ENCODE data around the gene MIGA1. TPM values are rescaled to one million over a fixed set of nuclear protein-coding genes. Genes with fewer than 3 reads are reported as not detected.
"Not testable (repeated sequence)": the region's sequence is repeated elsewhere in the genome, so short reads cannot be mapped to it uniquely, and the experiment has no call there.

The MIGA1 gene, protein sequence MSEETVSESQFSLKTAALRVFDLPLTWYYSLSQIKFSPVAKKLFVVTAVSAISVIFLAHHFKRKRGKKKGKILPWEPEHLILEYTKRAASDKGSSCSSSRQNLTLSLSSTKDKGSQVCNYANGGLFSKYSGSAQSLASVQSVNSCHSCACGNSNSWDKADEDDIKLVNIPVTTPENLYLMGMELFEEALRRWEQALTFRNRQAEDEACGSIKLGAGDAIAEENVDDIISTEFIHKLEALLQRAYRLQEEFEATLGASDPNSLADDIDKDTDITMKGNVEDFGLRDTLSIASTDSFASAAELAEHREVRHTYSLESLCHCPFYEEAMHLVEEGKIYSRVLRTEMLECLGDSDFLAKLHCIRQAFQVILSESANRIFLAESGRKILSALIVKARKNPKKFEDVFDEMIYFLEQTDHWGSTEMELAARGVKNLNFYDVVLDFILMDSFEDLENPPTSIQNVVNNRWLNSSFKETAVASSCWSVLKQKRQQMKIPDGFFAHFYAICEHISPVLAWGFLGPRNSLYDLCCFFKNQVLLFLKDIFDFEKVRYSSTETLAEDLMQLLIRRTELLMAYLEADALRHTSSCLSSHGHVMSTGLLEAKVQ
- total RNA-seq (10 to 100 TPM; 10.2 to 11.7 TPM), polyA plus RNA-seq (6.9 TPM)

DNA sequence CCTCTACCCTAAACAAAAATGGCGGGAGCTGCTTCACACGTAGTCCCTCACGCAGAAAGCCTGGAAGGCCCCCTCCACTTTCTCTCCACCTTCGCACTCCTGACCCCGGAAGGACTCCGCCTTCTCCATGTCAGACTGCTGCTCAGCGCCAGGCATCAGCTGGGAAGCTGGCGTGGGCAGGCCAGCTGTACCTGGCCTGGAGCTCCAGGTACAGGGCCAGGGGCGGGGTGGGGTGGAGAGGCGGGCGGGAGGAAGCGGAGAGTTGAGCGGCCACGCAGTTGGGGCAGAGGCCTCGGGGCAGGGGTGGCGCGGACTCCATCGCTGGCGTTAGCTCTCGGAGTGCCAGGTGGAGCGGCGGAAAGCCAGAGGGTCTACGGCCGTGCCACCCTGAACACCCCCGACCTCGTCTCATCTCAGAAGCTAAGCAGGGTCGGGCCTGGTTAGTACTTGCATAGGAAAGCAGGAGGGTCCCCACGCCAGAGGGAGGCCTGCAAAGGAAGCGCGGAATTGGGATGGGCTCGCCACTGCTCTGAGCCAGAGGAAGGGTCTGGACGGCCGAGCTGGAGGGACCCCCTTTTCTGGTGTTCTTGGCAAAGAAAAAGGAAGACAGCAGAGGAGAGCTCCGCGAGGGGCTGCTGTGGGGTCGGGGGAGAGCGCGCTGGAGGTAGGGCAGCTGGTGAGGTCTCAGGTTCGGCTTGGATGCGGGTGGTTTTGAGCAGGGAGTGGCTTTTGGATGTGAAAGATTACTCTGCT lies at the start of gene MIGA1:
MIGA1 (plus strand) TSS at position 121 of the 753 bp plus-strand sequence. CDS start 3,604 bp downstream, outside the sequence.
- Histone ChIP-seq H3K27ac (ENCODE audit: low read depth, low read length) (peak within 1 kb of the TSS; percentile 73), H3K27me3 (ENCODE audit: insufficient read depth, low read length, poor library complexity, severe bottlenecking) (no peaks in the 10 kb centered on the region), H3K9me3 (ENCODE audit: low read length) (no peaks in the 10 kb centered on the region), H3K4me1 (ENCODE audit: insufficient read depth, low read length) (peaks cover 32% of the 10 kb centered on the region), H3K36me3 (ENCODE audit: insufficient read depth, low read length) (peaks cover 8% of the 10 kb centered on the region), H3K4me3 (ENCODE audit: low read length) (peak within 1 kb of the TSS; percentile 81)
- peak; percentile 77 to 92 (median 85) for DNase-seq
- H3K27ac Mint-ChIP-seq: peak within 1 kb of the TSS; percentile 81 to 96 (median 90)
- H3K4me1 Mint-ChIP-seq: peaks cover 38 to 53% (median 49%) of the 10 kb centered on the region in 3 donors
- CTCF ChIA-PET: interaction anchor here (1.0 to 1.2 kb wide), 3 partner anchors 20 to 48 kb away, joined by 4 read pairs; partner anchors contain the start of gene USP33
- peaks cover 4 to 22% (median 7%) of the 10 kb centered on the region in 3 donors for H3K36me3 Mint-ChIP-seq
- H3K9me3 Mint-ChIP-seq: no peaks in the 10 kb centered on the region
- H3K27me3 Mint-ChIP-seq: no peaks in the 10 kb centered on the region
- POLR2A ChIA-PET: interaction anchor here (0.5 to 1.8 kb wide), 6 partner anchors 20 to 200 kb away, joined by 3 to 19 read pairs (median 8); partner anchors contain the start of genes FUBP1, USP33 and ZZZ3
- H3K4me3 Mint-ChIP-seq: peak within 1 kb of the TSS; percentile 90 to 96 (median 94)

DNA sequence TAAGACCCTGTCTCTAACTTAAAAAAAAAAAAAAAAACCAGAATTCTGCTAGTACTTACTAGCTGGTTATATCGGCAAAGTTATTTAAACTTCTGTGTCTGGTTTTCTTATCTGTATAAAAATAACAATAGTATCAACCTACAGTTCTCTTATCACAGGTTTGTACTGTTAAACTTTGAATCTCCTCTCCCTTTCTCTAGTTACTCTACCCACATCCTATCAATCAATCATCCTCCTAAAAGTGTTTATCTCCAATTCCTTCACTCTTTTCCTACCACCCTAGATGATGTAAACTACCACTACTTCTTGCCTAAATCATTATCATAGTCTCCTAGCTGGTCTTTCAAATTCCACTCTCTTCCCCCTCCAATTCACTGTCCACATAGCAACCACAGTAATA lies 47.4 kb upstream of the MIGA1 start:
- Mint-ChIP-seq H3K4me3 (no peak overlapping the region), H3K36me3 (peaks cover 0 to 67% (median 11%) of the 10 kb centered on the region in 3 donors), H3K27me3 (no peaks in the 10 kb centered on the region), H3K9me3 (no peaks in the 10 kb centered on the region), H3K4me1 (peaks cover 0 to 2% (median 0%) of the 10 kb centered on the region in 3 donors), H3K27ac (peak overlapping the region in 3 of 8 donors; percentile 50 to 95 (median 59))
- Histone ChIP-seq H3K27me3 (ENCODE audit: insufficient read depth, low read length, poor library complexity, severe bottlenecking) (no peaks in the 10 kb centered on the region), H3K4me1 (ENCODE audit: insufficient read depth, low read length) (no peaks in the 10 kb centered on the region), H3K27ac (ENCODE audit: low read depth, low read length) (no peak overlapping the region), H3K4me3 (ENCODE audit: low read length) (no peak overlapping the region), H3K36me3 (ENCODE audit: insufficient read depth, low read length) (peaks cover 27% of the 10 kb centered on the region), H3K9me3 (ENCODE audit: low read length) (no peaks in the 10 kb centered on the region)
- ChIA-PET CTCF (no interaction called here), POLR2A (no interaction called here)
- no peak for DNase-seq

DNA sequence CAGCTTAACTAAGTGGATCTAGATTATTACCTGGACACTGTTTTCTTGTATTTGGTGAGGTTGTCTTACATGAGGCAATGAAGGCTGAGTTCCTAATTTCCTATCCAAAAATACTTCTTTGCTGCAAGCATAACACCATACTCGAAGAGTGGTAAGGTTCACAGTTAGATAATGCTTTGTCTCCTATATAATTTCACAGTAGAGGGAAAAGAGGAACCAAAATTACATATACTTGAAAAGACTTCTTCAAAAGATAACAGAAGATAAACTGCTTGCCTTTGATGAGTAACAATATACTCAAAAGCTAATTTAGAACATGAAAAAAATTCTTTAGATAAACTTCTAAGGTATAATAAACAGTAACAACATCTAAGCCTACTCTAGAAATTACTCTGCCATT lies 40.2 kb upstream of the MIGA1 start:
- peaks cover 10 to 20% (median 14%) of the 10 kb centered on the region in 3 donors for H3K4me1 Mint-ChIP-seq
- no peaks in the 10 kb centered on the region for H3K27me3 Mint-ChIP-seq
- ChIA-PET CTCF (interaction anchor here (0.6 to 1.3 kb wide), 2 partner anchors 15 to 56 kb away, joined by 3 read pairs; partner anchors contain the start of gene ZZZ3), POLR2A (no interaction called here)
- Histone ChIP-seq H3K9me3 (ENCODE audit: low read length) (no peaks in the 10 kb centered on the region), H3K27me3 (ENCODE audit: insufficient read depth, low read length, poor library complexity, severe bottlenecking) (no peaks in the 10 kb centered on the region), H3K4me1 (ENCODE audit: insufficient read depth, low read length) (peaks cover 4% of the 10 kb centered on the region), H3K36me3 (ENCODE audit: insufficient read depth, low read length) (peaks cover 6% of the 10 kb centered on the region), H3K27ac (ENCODE audit: low read depth, low read length) (no peak overlapping the region), H3K4me3 (ENCODE audit: low read length) (no peak overlapping the region)
- H3K9me3 Mint-ChIP-seq: no peaks in the 10 kb centered on the region
- peaks cover 0 to 55% (median 11%) of the 10 kb centered on the region in 3 donors for H3K36me3 Mint-ChIP-seq
- DNase-seq: no peak
- H3K27ac Mint-ChIP-seq: peak overlapping the region in 1 of 8 donors; percentile 88
- H3K4me3 Mint-ChIP-seq: no peak overlapping the region

DNA sequence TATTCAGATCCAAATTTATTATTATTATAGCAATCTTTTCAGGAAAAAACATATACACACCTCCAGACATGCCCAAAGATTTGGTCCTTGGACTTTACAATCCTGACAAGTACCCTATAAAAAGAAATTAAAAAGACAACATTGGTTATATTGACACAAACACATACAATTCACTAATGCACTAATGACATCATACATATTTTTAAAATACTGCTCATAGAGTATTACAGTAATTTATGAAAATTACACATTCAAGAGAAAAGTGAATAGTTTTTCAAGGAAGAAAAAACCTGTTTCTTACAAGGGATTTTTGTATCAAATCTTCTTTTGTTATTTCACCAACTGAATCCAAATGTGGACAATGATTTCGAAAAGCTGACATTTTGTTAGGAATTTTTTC lies 38.1 kb upstream of the MIGA1 start:
- CTCF ChIA-PET: no interaction called here
- POLR2A ChIA-PET: no interaction called here
- no peaks in the 10 kb centered on the region for H3K9me3 ChIP-seq (ENCODE audit: low read length)

DNA sequence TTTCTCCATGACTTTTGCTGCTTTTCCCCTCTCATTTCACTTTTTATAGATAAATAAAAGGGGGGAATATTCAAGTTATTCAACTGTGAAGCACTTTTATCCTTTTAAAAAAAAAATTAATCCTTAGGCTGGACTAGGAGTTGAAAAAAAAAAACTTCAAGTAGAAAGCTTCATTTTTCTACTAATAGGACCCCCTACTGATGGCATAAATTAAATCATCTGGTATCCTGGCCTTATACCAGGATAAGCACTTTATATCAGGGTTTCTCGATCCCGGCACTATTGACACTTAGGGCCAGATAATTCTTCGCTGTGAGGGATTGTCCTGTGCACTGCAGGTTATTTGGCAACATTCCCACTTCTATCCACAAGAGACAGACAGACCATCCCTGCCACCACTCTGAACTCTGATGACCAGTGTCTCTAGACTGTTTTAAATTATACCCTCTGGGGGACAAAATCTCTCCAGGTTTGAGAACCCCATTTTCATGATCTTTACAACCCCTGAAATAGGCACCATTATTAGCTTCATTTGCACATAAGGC lies 37.4 kb upstream of the MIGA1 start:
- Histone ChIP-seq H3K27me3 (ENCODE audit: insufficient read depth, low read length, poor library complexity, severe bottlenecking) (no peaks in the 10 kb centered on the region), H3K27ac (ENCODE audit: low read depth, low read length) (no peak overlapping the region), H3K36me3 (ENCODE audit: insufficient read depth, low read length) (no peaks in the 10 kb centered on the region), H3K9me3 (ENCODE audit: low read length) (no peaks in the 10 kb centered on the region), H3K4me1 (ENCODE audit: insufficient read depth, low read length) (peaks cover 4% of the 10 kb centered on the region), H3K4me3 (ENCODE audit: low read length) (no peak overlapping the region)
- H3K27ac Mint-ChIP-seq: peak overlapping the region in 4 of 8 donors; percentile 29 to 79 (median 60)
- CTCF ChIA-PET: no interaction called here
- H3K9me3 Mint-ChIP-seq: no peaks in the 10 kb centered on the region
- H3K4me3 Mint-ChIP-seq: no peak overlapping the region
- DNase-seq: no peak
- no peaks in the 10 kb centered on the region for H3K27me3 Mint-ChIP-seq
- POLR2A ChIA-PET: no interaction called here
- peaks cover 31 to 48% (median 43%) of the 10 kb centered on the region in 3 donors for H3K4me1 Mint-ChIP-seq
- peaks cover 0 to 55% (median 10%) of the 10 kb centered on the region in 3 donors for H3K36me3 Mint-ChIP-seq

More for the DNA sequence above, 38.1 kb upstream of the MIGA1 start:
- H3K9me3 Mint-ChIP-seq: no peaks in the 10 kb centered on the region
- H3K27me3 ChIP-seq (ENCODE audit: insufficient read depth, low read length, poor library complexity, severe bottlenecking): no peaks in the 10 kb centered on the region
- H3K36me3 ChIP-seq (ENCODE audit: insufficient read depth, low read length): no peaks in the 10 kb centered on the region
- H3K27ac ChIP-seq (ENCODE audit: low read depth, low read length): no peak overlapping the region
- H3K4me3 Mint-ChIP-seq: no peak overlapping the region
- peaks cover 0 to 59% (median 10%) of the 10 kb centered on the region in 3 donors for H3K36me3 Mint-ChIP-seq
- peaks cover 26 to 40% (median 35%) of the 10 kb centered on the region in 3 donors for H3K4me1 Mint-ChIP-seq
- H3K27ac Mint-ChIP-seq: peak overlapping the region in 2 of 8 donors; percentile 52 to 70
- peaks cover 4% of the 10 kb centered on the region for H3K4me1 ChIP-seq (ENCODE audit: insufficient read depth, low read length)
- no peak for DNase-seq
- H3K4me3 ChIP-seq (ENCODE audit: low read length): no peak overlapping the region
- no peaks in the 10 kb centered on the region for H3K27me3 Mint-ChIP-seq

DNA sequence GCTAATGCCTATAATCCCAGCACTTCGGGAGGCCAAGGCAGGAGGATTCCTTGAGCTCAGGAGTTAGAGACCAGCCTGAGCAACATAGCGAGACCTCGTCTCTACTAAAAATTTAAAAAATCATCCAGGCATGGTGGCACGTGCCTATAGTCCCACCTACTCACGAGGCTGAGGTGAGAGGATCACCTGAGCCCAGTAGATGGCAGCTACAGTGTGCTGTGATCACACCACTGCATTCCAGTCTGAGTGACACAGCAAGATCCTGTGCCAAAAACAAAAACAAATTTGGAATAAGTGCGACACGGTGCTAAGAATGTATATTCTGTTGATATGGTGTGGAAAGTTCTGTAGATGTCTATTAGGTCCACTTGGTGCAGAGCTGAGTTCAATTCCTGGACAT lies 34.9 kb upstream of the MIGA1 start:
- Histone ChIP-seq H3K27ac (ENCODE audit: low read depth, low read length) (no peak overlapping the region), H3K27me3 (ENCODE audit: insufficient read depth, low read length, poor library complexity, severe bottlenecking) (no peaks in the 10 kb centered on the region), H3K36me3 (ENCODE audit: insufficient read depth, low read length) (no peaks in the 10 kb centered on the region), H3K4me3 (ENCODE audit: low read length) (no peak overlapping the region), H3K4me1 (ENCODE audit: insufficient read depth, low read length) (peaks cover 10% of the 10 kb centered on the region), H3K9me3 (ENCODE audit: low read length) (no peaks in the 10 kb centered on the region)
- peaks cover 46 to 69% (median 64%) of the 10 kb centered on the region in 3 donors for H3K4me1 Mint-ChIP-seq
- ChIA-PET POLR2A (no interaction called here), CTCF (no interaction called here)
- no peaks in the 10 kb centered on the region for H3K27me3 Mint-ChIP-seq
- DNase-seq: no peak
- peaks cover 0 to 34% (median 3%) of the 10 kb centered on the region in 3 donors for H3K36me3 Mint-ChIP-seq
- H3K4me3 Mint-ChIP-seq: no peak overlapping the region
- peak overlapping the region in 2 of 8 donors; percentile 1 to 75 for H3K27ac Mint-ChIP-seq
- no peaks in the 10 kb centered on the region for H3K9me3 Mint-ChIP-seq

DNA sequence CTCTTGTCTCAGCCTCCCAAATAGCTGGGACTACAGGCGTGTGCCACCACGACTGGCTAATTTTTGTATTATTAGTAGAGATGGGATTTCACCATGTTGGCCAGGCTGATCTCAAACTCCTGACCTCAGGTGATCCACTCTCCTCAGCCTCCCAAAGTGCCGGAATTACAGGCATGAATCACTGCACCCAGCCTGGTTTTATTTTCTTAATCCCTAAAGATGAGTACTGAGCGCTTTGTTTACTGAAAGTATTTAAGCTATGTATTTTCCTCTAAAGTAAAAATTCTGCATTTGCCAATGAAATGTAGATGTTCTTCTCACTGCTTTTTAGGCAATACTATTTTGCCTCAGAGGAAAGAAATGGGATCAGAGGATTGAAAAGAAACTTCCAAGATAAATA lies 30.0 kb upstream of the MIGA1 start:
- peaks cover 58 to 84% (median 77%) of the 10 kb centered on the region in 3 donors for H3K4me1 Mint-ChIP-seq
- H3K9me3 ChIP-seq (ENCODE audit: low read length); H3K4me3 Mint-ChIP-seq; H3K36me3 ChIP-seq (ENCODE audit: insufficient read depth, low read length); H3K9me3 Mint-ChIP-seq; POLR2A ChIA-PET; H3K27me3 ChIP-seq (ENCODE audit: insufficient read depth, low read length, poor library complexity, severe bottlenecking); H3K27ac Mint-ChIP-seq; H3K4me3 ChIP-seq (ENCODE audit: low read length); H3K27ac ChIP-seq (ENCODE audit: low read depth, low read length); H3K27me3 Mint-ChIP-seq; CTCF ChIA-PET; DNase-seq: not testable (repeated sequence)
- H3K4me1 ChIP-seq (ENCODE audit: insufficient read depth, low read length): peaks cover 20% of the 10 kb centered on the region
- H3K36me3 Mint-ChIP-seq: peaks cover 0 to 19% (median 3%) of the 10 kb centered on the region in 3 donors
